B cell (primary cell): ENCODE data around the gene PTPRT.

ENCODE experiments used
- EZH2 ChIP-seq: IDR thresholded peaks from 2 replicates; pipeline ENCODE4 v1.6.1; 2012; ENCODE audit warnings: borderline replicate concordance, low read depth, mild to moderate bottlenecking, moderate library complexity, low read length; ENCODE audit not compliant: insufficient read depth, poor library complexity, severe bottlenecking
- TF ChIP-seq, protein P1 (sequence below): fragments of 200-600 bp; IDR thresholded peaks from one replicate; pipeline ENCODE4 v1.8.0; 2022; ENCODE audit warnings: antibody characterized with exemption, mild to moderate bottlenecking

DNA sequence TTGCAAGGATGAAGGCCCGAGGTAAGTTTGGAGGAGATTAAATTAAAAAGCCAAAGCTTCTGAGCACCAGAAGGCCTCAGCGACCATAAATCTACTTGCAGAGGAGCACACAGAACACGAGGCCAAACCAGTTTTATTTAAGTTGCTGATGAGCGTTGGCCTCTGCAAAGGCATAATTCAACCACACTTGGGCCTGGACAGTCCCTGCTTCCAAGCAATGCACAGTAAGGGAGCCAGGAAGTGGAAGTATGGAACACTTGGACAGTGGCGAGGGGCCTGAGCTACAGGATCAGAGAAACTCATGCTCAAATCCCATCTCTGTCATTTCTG is 92.8 kb downstream of the PTPRT start:
- TF ChIP-seq EZH2: no peak
- TF ChIP-seq, protein P1, sequence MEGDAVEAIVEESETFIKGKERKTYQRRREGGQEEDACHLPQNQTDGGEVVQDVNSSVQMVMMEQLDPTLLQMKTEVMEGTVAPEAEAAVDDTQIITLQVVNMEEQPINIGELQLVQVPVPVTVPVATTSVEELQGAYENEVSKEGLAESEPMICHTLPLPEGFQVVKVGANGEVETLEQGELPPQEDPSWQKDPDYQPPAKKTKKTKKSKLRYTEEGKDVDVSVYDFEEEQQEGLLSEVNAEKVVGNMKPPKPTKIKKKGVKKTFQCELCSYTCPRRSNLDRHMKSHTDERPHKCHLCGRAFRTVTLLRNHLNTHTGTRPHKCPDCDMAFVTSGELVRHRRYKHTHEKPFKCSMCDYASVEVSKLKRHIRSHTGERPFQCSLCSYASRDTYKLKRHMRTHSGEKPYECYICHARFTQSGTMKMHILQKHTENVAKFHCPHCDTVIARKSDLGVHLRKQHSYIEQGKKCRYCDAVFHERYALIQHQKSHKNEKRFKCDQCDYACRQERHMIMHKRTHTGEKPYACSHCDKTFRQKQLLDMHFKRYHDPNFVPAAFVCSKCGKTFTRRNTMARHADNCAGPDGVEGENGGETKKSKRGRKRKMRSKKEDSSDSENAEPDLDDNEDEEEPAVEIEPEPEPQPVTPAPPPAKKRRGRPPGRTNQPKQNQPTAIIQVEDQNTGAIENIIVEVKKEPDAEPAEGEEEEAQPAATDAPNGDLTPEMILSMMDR: no peak
